ENCODE measurements around the gene COL9A1. TPM values are rescaled to one million over a fixed set of nuclear protein-coding genes. Genes with fewer than 3 reads are reported as not detected.
A peak's percentile ranks its signal among the peaks of the same experiment; 100 is the strongest.

COL9A1 gene
- total and polyA plus RNA-seq, 5 experiments from 2014 or later = not detected

GRCh38 chr6:70282312-70282918 lies 20.5 kb downstream of the COL9A1 start:
- Mint-ChIP-seq H3K4me1 (peaks cover 0 to 10% (median 0%) of the 10 kb centered on the region in 4 donors), H3K4me3 (peak overlapping the region in 1 of 10 donors; percentile 38), H3K27ac (no peak overlapping the region), H3K36me3 (no peaks in the 10 kb centered on the region), H3K27me3 (peaks cover 22 to 57% (median 41%) of the 10 kb centered on the region in 5 donors), H3K9me3 (no peaks in the 10 kb centered on the region)
- DNase-seq (no peak), ATAC-seq (no peak)
- POLR2A ChIA-PET = interaction anchor here (0.6 kb wide), 1 partner anchor 211 kb away, joined by 3 read pairs; no protein-coding TSS in a partner anchor

GRCh38 chr6:70281923-70282311 lies 21.0 kb downstream of the COL9A1 start:
- POLR2A ChIA-PET = interaction anchor here (0.6 kb wide), 1 partner anchor 211 kb away, joined by 3 read pairs; no protein-coding TSS in a partner anchor
- Mint-ChIP-seq H3K9me3 (no peaks in the 10 kb centered on the region), H3K27ac (no peak overlapping the region), H3K27me3 (peaks cover 22 to 62% (median 41%) of the 10 kb centered on the region in 5 donors), H3K36me3 (no peaks in the 10 kb centered on the region), H3K4me3 (no peak overlapping the region), H3K4me1 (peaks cover 0 to 10% (median 0%) of the 10 kb centered on the region in 4 donors)
- ATAC-seq (no peak), DNase-seq (no peak)

GRCh38 chr6:70280400-70280853 lies 22.5 kb downstream of the COL9A1 start:
- POLR2A ChIA-PET = no interaction called here

GRCh38 chr6:70277470-70277869 lies 25.4 kb downstream of the COL9A1 start:
- H3K27me3 Mint-ChIP-seq = peaks cover 17 to 59% (median 27%) of the 10 kb centered on the region in 5 donors
- peaks cover 0 to 5% (median 0%) of the 10 kb centered on the region in 4 donors for H3K4me1 Mint-ChIP-seq
- ATAC-seq (no peak), DNase-seq (no peak)
- POLR2A ChIA-PET = no interaction called here
- H3K4me3 Mint-ChIP-seq = no peak overlapping the region
- no peak overlapping the region for H3K27ac Mint-ChIP-seq
- no peaks in the 10 kb centered on the region for H3K36me3 Mint-ChIP-seq
- H3K9me3 Mint-ChIP-seq = peaks cover 0 to 3% (median 0%) of the 10 kb centered on the region in 9 donors

More at GRCh38 chr6:70280400-70280853, 22.5 kb downstream of the COL9A1 start:
- DNase-seq (no peak), ATAC-seq (no peak)
- Mint-ChIP-seq H3K9me3 (no peaks in the 10 kb centered on the region), H3K36me3 (no peaks in the 10 kb centered on the region), H3K4me3 (no peak overlapping the region), H3K27me3 (peaks cover 22 to 74% (median 39%) of the 10 kb centered on the region in 5 donors), H3K4me1 (peaks cover 0 to 10% (median 0%) of the 10 kb centered on the region in 4 donors), H3K27ac (no peak overlapping the region)

GRCh38 chr6:70274338-70274737 lies 28.5 kb downstream of the COL9A1 start:
- Mint-ChIP-seq H3K27me3 (peaks cover 3 to 31% (median 9%) of the 10 kb centered on the region in 5 donors), H3K27ac (no peak overlapping the region), H3K9me3 (peaks cover 0 to 3% (median 0%) of the 10 kb centered on the region in 9 donors), H3K4me1 (no peaks in the 10 kb centered on the region), H3K36me3 (no peaks in the 10 kb centered on the region), H3K4me3 (no peak overlapping the region)
- DNase-seq = no peak
- no peak for ATAC-seq
- POLR2A ChIA-PET = no interaction called here

GRCh38 chr6:70272071-70272470 lies 30.8 kb downstream of the COL9A1 start:
- POLR2A ChIA-PET = no interaction called here
- Mint-ChIP-seq H3K27me3 (peaks cover 7 to 28% (median 10%) of the 10 kb centered on the region in 5 donors), H3K27ac (no peak overlapping the region), H3K9me3 (peaks cover 0 to 3% (median 0%) of the 10 kb centered on the region in 9 donors), H3K4me1 (no peaks in the 10 kb centered on the region), H3K36me3 (no peaks in the 10 kb centered on the region), H3K4me3 (no peak overlapping the region)
- ATAC-seq (no peak), DNase-seq (no peak)

- Mint-ChIP-seq H3K9me3 (peaks cover 0 to 3% (median 0%) of the 10 kb centered on the region in 9 donors), H3K36me3 (no peaks in the 10 kb centered on the region), H3K27ac (no peak overlapping the region), H3K27me3 (peaks cover 6 to 16% (median 12%) of the 10 kb centered on the region in 5 donors), H3K4me3 (no peak overlapping the region), H3K4me1 (no peaks in the 10 kb centered on the region)
- POLR2A ChIA-PET = no interaction called here
- ATAC-seq = no peak
- DNase-seq = no peak
Observed at GRCh38 chr6:70270287-70271005, 32.4 kb downstream of the COL9A1 start.

- ATAC-seq (no peak), DNase-seq (no peak)
- Mint-ChIP-seq H3K4me1 (no peaks in the 10 kb centered on the region), H3K27ac (no peak overlapping the region), H3K27me3 (peaks cover 2 to 16% (median 6%) of the 10 kb centered on the region in 5 donors), H3K9me3 (no peaks in the 10 kb centered on the region), H3K4me3 (no peak overlapping the region), H3K36me3 (no peaks in the 10 kb centered on the region)
- POLR2A ChIA-PET = no interaction called here
Observed at GRCh38 chr6:70266142-70266541, 36.7 kb downstream of the COL9A1 start.

- H3K27ac Mint-ChIP-seq = no peak overlapping the region
- DNase-seq = no peak
- no peaks in the 10 kb centered on the region for H3K36me3 Mint-ChIP-seq
- no peak for ATAC-seq
- POLR2A ChIA-PET = no interaction called here
- H3K27me3 Mint-ChIP-seq = peaks cover 4 to 23% (median 6%) of the 10 kb centered on the region in 5 donors
- no peaks in the 10 kb centered on the region for H3K4me1 Mint-ChIP-seq
- H3K4me3 Mint-ChIP-seq = no peak overlapping the region
- no peaks in the 10 kb centered on the region for H3K9me3 Mint-ChIP-seq
Observed at GRCh38 chr6:70264306-70264705, 38.6 kb downstream of the COL9A1 start.

- POLR2A ChIA-PET = no interaction called here
- no peak for DNase-seq
- no peaks in the 10 kb centered on the region for H3K36me3 Mint-ChIP-seq
- H3K9me3 Mint-ChIP-seq = no peaks in the 10 kb centered on the region
- H3K4me1 Mint-ChIP-seq = no peaks in the 10 kb centered on the region
- no peak overlapping the region for H3K27ac Mint-ChIP-seq
- H3K4me3 Mint-ChIP-seq = no peak overlapping the region
- ATAC-seq = no peak
- H3K27me3 Mint-ChIP-seq = peaks cover 4 to 22% (median 8%) of the 10 kb centered on the region in 5 donors
Observed at GRCh38 chr6:70258483-70258882, 44.4 kb downstream of the COL9A1 start.

GRCh38 chr6:70257768-70258273 lies 45.1 kb downstream of the COL9A1 start:
- H3K36me3 Mint-ChIP-seq = no peaks in the 10 kb centered on the region
- peaks cover 4 to 22% (median 8%) of the 10 kb centered on the region in 5 donors for H3K27me3 Mint-ChIP-seq
- no peaks in the 10 kb centered on the region for H3K9me3 Mint-ChIP-seq
- no peak for DNase-seq
- H3K27ac Mint-ChIP-seq = no peak overlapping the region
- no peak overlapping the region for H3K4me3 Mint-ChIP-seq
- no peaks in the 10 kb centered on the region for H3K4me1 Mint-ChIP-seq
- ATAC-seq = no peak
- POLR2A ChIA-PET = no interaction called here

- H3K9me3 Mint-ChIP-seq = peaks cover 0 to under 1% (median 0%) of the 10 kb centered on the region in 9 donors
- H3K27ac Mint-ChIP-seq = no peak overlapping the region
- peaks cover 4 to 17% (median 8%) of the 10 kb centered on the region in 5 donors for H3K27me3 Mint-ChIP-seq
- no peaks in the 10 kb centered on the region for H3K36me3 Mint-ChIP-seq
- DNase-seq = no peak
- H3K4me1 Mint-ChIP-seq = no peaks in the 10 kb centered on the region
- POLR2A ChIA-PET = no interaction called here
- no peak overlapping the region for H3K4me3 Mint-ChIP-seq
- no peak for ATAC-seq
Observed at GRCh38 chr6:70254784-70255183, 48.1 kb downstream of the COL9A1 start.

GRCh38 chr6:70253923-70254322 lies 49.0 kb downstream of the COL9A1 start:
- ATAC-seq = no peak
- DNase-seq = no peak
- Mint-ChIP-seq H3K27me3 (peaks cover 4 to 20% (median 5%) of the 10 kb centered on the region in 5 donors), H3K4me1 (no peaks in the 10 kb centered on the region), H3K9me3 (peaks cover 0 to 3% (median 0%) of the 10 kb centered on the region in 9 donors), H3K4me3 (no peak overlapping the region), H3K36me3 (no peaks in the 10 kb centered on the region), H3K27ac (no peak overlapping the region)
- POLR2A ChIA-PET = no interaction called here
